Activated gamma-delta T cell treated with Interleukin-2 at 50 U/mL for 16 hours (primary cell): ENCODE results near the gene SIVA1.

Experiments
- DNase-seq: peaks from one replicate; pipeline ENCODE4 v3.0.0-alpha.2; 2020

SIVA1 gene

GRCh38 chr14:104785708-104786080 lies 32.7 kb downstream of the SIVA1 start:
- no peak for DNase-seq

DNA sequence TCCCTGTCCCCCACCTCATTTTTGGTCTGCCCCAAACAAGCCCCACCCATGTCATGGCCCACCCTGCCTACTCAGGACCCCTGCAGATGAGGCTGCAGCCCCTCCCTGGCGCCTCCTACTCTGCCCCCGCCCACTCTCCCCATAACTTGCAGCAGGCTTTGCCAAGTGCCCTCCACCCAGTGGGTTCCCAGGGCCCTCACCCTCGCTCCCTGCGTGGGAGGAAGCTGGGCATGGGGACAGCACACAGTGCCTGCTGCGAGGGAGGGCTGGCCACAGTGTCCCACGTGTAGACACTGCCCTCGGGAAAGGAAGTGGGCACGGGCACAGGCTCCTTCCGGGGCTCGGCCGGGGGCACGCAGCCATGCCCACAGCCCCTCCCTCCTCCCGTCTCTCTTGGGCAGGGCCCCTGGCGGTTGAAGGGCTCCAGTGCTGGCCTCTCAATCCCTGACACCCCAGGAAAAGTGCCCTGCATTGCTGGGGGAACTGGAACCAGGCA lies 33.2 kb downstream of the SIVA1 start:
- DNase-seq = peak; percentile 29

DNA sequence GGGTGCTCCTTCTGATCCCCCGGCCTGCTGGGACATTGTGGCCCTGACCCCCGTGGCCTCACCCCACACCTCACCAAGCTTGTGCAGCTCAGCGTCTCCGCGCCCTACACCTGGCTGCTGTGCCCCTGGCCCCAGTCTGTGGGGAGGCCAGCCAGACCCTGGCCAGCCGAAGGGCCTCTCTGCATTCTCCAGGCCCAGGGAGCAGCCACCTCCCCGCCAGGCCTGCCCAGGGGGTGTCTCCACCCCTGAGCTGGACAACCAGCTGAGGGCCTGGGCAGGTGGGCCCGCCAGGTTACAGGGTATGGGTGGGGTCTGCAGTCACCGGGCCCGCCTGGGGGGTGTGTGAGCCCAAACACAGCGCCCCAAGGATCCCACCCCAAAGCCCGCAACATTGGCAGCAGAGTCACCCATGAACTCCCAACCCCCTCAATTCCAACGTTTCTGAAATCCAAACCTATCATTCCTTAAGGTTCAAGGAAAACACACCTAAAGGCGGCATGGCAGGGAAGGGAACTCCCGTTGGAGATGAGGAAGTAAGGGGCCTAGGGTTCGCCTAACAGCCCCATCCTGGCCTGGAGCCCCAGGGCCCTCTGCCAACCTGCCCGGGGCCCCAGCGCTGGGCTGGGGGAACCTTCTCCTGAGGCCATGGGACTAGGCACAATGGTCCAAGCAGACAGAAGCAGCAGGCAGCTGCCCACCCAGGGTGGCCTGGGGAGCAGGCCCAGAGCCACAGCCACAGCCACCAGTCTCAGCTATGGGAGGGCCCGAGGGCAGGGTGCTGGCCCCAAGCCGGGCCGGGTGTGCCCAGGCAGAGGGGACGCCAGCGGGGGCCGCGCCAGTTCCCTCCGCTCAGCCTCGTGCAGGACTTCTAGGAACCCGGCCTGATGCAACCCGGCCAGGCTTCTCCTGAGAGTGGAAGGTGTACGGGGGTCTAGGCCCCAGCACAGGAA lies 34.1 kb downstream of the SIVA1 start:
- no peak for DNase-seq

- no peak for DNase-seq
Measured at GRCh38 chr14:104787736-104788135, 34.8 kb downstream of the SIVA1 start.

- DNase-seq = no peak
Measured at GRCh38 chr14:104788161-104788818, 35.3 kb downstream of the SIVA1 start.

- DNase-seq = no peak
Measured at GRCh38 chr14:104788873-104789663, 36.1 kb downstream of the SIVA1 start.

DNA sequence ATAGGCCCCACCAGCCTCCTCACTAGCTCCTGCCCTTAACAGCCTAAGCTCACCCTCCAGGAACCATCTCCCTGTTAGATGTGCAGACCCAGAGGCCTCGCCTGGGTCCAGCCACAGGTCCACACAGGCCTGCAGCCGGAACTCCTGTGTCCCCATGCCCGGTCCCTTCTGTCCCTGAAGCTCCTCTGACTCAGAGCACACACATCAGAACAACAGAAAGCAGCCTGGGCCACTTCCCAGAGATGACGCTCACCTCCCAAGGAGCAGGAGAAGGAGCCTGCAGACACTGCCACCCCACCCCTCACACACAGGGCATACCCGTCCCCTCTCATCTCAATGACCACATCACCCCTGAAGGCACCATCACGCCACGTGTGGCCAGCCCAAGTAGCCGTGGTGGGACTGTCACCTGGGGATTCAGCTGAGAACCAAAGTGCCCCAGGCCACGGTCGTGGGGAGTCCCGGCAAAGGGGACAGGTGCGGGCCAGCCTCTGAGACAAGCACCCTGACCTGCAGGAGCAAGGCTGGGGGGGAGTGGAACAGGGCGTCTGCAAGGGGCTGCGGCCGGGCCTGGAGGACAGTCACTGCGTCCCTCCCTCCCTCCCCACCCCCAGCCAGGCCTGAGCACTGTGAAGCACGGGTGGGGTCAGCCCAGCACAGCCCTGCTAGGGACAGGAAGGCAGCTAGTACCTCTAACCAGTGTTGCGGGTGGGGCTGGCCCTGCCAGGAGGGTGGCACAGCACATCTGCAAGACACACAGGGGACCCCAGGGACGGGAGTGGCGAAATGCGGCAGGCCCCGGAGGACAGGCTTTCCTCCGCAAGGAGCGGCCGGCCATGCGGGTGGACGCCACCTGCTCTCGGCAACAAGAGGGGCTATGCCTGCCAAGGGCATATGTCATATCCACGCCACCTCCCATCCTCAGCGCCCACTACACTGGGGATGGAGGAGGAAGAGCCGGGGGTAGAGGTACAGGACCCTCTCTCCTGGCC lies 37.1 kb downstream of the SIVA1 start:
- no peak for DNase-seq

- no peak for DNase-seq
Measured at GRCh38 chr14:104791425-104791824, 38.5 kb downstream of the SIVA1 start.

DNA sequence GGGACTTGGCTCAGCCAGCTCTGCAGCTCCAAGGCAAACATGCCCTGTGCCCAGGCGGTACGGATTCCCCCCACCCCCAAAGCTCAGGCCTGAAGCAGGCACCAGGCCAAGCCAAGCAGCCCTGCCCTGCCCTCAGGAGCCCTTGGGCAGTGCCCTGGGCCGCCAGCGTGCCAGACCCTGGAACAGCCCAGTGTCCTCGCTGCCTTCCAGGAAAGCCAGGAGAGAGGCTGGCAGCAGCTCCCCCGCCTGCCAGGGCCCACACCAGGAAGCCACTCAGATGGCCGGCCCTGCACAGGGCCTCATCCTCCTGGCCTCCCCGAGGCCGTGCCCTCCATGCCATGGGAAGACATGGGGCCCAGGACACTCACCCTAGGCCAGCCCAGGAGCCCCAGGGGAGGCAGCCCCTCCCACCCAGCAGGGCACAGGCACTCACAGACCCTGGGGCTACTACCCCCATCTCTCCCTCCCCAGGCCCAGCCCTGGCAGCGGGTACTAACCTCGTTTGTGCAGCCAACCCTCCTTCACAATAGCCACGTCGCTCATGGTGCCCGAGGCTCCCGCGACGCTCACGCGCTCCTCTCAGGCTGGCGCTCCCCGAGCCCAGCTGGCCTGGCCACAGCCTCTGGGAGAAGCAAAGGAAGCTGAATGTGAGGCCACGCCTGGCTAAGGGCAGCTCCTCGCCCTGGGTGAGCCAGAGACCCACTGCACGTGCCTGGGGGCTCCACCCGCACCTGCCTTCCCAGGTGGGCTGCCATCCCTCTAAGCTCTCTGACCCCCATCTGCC lies 39.3 kb downstream of the SIVA1 start:
- DNase-seq = no peak

- no peak for DNase-seq
Measured at GRCh38 chr14:104792945-104793702, 40.2 kb downstream of the SIVA1 start.

GRCh38 chr14:104793703-104793959 lies 40.7 kb downstream of the SIVA1 start:
- no peak for DNase-seq

- peak; percentile 27 for DNase-seq
Measured at GRCh38 chr14:104794099-104794498, 41.2 kb downstream of the SIVA1 start.

DNA sequence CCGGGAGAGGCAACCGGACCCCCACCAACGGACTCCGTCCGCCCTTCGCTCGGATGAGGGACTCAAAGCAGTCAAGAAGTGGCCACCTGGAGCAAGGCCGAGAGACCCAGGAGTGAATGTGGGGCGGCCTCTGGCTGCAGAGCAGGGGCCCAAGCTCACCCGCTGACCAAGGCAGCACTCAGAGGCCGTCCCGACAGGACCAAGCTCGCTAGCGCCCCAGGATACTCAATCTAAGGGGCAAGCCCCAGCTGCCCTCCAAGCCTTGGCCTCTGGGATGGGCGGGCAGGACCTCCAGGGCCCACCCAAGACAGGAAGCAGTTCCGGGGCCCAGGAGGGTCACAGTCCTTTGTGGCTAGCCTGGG lies 41.7 kb downstream of the SIVA1 start:
- DNase-seq = no peak

GRCh38 chr14:104794993-104795780 lies 42.2 kb downstream of the SIVA1 start, which contains the start of gene AKT1:
Gene AKT1, minus strand, starts transcription at chr14:104795748. Its CDS starts 3,105 bp downstream, at chr14:104792643.
- DNase-seq = no peak

DNA sequence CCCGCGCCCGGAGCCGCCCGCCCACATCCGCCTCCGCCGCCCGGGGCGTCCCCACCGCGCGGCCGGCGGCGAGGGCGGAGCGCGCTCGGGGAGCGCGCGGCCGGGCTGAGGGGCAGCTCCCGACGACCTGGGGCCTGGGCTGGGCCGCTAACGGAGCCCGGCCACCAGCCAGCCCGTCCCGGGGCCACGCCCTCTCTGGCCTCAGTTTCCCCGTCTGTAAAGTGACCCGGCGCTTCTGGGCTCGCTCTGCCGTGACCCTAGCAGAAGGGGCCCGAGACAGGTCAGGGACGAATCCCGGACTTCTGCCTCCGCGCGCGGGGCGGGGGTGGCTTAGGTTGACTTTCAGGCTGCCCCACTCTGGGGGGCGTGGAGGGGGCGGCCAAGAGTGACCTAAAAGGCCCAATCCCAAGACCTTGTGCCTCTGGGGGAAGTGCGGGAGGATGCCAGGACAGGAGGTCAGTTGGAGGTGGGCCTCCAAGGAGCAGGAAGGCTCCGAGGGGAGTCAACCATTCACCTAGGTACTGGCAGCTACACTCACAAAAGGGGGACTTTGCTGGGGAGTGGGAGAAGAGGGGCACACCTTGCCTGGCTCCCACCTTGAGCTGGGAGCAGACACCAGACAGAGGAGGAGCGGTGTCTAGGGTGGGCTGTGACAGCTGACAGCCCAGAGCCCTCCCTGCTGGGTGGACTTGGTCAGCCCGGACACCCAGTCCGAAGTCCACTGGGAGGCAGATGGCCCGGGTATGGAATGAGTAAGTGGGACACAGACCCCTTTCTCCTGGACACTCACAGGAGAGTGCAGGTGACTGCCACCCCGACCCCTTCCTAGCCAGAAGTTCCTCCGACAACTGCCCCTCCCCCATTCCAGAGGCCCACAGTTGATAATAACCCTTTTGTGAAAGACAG lies 43.1 kb downstream of the SIVA1 start:
- DNase-seq = peak; percentile 55

DNA sequence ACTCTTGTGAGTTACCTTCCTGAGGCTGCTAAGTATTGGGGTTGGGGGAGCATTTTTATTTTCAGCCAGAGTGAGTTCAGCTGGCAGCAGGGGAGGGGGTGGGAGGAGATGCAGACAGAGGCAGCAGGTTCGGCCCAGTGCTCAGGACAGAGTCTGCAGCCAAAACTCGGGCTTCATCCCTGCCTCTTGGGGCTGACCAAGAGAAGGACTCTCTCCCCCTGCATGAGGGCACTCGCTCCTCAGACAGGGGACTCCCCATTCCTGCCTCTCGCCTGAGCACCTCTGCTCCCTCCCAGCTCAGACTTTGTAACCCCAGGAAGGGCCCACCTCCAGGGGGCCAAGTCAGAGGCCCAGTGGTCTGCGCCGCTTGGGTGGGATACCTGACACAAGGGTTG lies 43.7 kb downstream of the SIVA1 start:
- DNase-seq = no peak

GRCh38 chr14:104797115-104798044 lies 44.4 kb downstream of the SIVA1 start:
- DNase-seq = no peak
